ENCODE results near the gene STAMBP.

The STAMBP gene

GRCh38 chr2:73922681-73923080, 93.9 kb downstream of the STAMBP start:
- DNase-seq (ENCODE audit: insufficient read length, low spot score) (no peak), FAIRE-seq (no peak)

Data from GM19239 (cell line).